Hippocampal formation (tissue), 2 donors: ENCODE measurements around the gene CCKAR.
"Not testable (repeated sequence)": the region's sequence is repeated elsewhere in the genome, so short reads cannot be mapped to it uniquely, and the experiment has no call there.

ENCODE experiments used
- DNase-seq, 2 donors: peaks; one replicate each; lab custom pipeline; 2025; lab: John Stamatoyannopoulos, UW

CCKAR gene, protein sequence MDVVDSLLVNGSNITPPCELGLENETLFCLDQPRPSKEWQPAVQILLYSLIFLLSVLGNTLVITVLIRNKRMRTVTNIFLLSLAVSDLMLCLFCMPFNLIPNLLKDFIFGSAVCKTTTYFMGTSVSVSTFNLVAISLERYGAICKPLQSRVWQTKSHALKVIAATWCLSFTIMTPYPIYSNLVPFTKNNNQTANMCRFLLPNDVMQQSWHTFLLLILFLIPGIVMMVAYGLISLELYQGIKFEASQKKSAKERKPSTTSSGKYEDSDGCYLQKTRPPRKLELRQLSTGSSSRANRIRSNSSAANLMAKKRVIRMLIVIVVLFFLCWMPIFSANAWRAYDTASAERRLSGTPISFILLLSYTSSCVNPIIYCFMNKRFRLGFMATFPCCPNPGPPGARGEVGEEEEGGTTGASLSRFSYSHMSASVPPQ

GRCh38 chr4:26490111-26490959 is at the start of gene CCKAR:
Gene CCKAR, minus strand, starts transcription at chr4:26490484. Its CDS starts 217 bp downstream, at chr4:26490267.
- no peak for DNase-seq

DNA sequence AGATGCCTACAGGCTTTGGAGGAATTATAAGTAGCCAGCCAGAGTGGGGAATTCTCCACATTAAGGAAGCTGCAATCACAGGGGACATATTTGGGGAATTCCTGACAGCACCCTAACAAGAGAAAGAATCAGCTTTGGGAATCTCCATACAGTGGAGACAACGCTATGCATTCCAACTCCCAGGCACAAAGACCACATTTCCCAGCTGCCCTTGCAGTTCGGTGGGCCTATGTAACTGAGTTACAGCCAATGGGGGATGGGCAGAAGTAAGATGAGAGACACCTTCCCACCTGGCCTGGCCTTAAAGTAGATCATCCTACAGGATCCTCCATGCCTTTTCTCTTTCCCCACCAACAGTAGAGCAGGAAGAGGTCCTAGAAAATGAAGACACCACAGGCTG is 43.4 kb upstream of the CCKAR start:
- no peak for DNase-seq

- no peak for DNase-seq
These were observed 41.3 kb upstream of the CCKAR start for GRCh38 chr4:26531491-26532116.

- no peak for DNase-seq
These were observed 39.8 kb upstream of the CCKAR start for GRCh38 chr4:26530099-26530498.

DNA sequence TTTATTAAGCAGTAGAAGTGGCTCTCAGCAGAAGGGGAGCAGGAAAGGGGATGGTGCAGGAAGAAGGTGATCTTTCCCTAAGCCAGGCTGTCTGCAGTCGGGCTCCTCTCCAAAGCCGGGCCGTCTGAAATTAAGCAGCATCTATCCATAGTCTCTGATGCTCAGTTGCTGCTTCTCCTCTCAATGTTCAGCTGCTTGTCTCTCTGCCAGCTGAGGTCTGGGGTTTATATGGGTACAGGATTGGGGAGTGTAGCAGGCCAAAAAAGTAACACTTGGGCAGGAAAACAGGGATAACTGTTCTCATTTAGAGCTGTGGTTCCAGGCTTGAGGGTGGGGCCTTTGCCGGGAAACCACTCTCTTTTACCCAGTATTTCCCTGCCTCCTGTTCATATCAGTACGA is 39.2 kb upstream of the CCKAR start:
- DNase-seq = peak in 1 of 2 donors; percentile 10

DNA sequence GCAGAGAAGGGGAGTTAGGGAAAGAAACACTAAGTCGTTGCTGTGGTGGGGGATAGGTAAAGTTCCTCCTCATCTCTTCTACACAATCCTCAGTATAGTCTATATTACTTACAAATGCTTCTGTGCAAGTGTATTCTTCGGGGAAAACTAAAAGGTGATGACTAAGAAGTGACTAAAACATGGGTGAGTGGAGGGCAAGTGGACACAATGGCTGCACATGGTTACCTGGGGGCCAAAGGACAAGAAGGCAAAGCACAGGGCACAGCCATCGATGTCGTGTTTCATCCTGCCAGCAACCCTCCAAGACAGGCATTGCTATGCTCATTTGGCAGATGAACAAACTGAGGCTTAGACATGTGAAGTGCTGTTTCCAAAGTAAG is 35.5 kb upstream of the CCKAR start:
- no peak for DNase-seq

- DNase-seq = no peak
These were observed 35.0 kb upstream of the CCKAR start for GRCh38 chr4:26525136-26525770.

GRCh38 chr4:26524011-26524410 is 33.7 kb upstream of the CCKAR start:
- no peak for DNase-seq

DNA sequence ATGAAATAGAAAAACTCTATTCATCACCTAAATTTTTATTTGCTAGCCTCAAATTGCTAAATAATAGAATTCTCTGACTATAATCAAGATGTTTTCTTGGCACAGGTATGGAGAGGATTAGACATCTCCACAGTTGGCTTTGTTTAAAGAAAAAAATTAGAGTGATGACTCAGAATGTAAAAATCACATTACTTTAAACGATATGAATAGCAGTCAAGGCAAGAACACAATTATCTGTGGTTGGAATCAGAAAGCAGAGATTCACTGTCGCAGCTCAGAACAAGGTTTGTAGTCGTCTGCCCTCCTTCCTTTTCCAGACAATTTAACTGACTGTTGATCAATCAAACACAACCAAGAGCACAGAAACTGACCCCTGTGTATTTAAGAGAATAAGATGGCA is 32.2 kb upstream of the CCKAR start:
- no peak for DNase-seq

- no peak for DNase-seq
These were observed 30.6 kb upstream of the CCKAR start for GRCh38 chr4:26520728-26521450.

GRCh38 chr4:26515936-26516335 is 25.7 kb upstream of the CCKAR start:
- DNase-seq = no peak

DNA sequence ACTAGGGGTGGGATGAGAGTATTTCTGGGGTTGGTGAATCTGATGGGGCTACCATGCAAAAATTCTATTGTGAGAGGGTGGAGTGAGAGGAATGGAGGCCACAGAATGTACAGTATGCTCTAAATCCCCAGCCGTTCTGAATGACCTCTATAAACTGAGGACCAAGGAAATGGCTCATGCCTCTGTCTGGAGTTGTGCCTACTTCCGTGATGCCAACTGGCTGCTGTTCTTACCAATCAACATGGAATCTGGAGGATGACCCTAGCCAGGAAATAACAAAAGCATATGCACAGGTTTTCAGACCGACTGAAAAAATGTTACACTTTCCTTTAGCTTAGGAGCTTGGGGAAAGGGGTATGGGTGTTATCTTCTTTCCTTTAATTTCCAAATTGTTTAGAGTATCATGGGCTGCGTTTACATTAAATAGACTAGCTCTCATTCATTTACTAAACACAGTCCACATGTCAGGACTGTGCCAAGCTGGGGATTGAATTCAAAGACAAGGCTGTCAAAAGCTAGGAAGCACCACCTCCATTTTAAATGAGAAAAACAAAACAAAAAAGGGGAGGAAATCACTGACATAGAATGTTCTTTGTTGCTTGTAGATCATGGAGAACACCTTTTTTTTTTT is 20.2 kb upstream of the CCKAR start:
- DNase-seq = no peak

- DNase-seq = no peak
These were observed 19.5 kb upstream of the CCKAR start for GRCh38 chr4:26509681-26510333.

DNA sequence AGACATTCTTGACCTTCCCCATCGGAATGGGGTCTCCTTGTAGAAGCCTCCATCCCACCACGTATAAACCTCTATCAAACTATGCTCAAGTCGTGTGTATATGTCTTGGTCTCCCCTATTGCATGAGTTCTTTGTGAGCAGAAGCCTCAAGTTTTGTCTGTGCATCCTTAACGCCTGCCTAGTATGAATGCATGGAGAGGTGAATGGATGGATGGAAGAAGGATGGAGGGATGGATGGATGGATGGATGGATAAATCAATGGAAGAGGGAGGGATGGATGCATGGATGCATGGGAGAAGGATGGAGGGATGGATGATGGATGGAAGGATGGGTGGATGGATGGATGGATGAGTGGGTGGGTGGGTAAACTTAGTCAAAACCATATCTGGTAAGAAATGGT is 17.0 kb upstream of the CCKAR start:
- DNase-seq = no peak

DNA sequence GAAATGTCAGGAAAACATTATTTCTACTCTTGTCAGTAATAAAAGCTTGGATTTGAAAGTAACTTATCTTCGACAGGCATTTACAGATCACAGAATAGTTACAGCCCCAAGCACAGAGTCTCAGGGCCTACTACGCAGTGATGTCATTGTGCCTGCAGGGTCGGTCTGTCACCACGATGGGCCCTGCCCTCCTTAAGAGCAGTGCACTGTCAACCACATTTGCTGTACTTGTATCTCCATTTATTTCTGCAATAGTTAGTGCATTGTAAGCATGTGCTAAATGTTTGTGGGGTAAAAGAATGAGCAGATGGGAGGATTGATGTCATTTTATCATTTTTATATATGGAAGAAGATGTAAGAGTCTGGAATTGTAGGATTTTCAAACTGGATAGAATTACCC is 13.6 kb upstream of the CCKAR start:
- no peak for DNase-seq

GRCh38 chr4:26503427-26503826 is 13.1 kb upstream of the CCKAR start:
- DNase-seq = no peak

DNA sequence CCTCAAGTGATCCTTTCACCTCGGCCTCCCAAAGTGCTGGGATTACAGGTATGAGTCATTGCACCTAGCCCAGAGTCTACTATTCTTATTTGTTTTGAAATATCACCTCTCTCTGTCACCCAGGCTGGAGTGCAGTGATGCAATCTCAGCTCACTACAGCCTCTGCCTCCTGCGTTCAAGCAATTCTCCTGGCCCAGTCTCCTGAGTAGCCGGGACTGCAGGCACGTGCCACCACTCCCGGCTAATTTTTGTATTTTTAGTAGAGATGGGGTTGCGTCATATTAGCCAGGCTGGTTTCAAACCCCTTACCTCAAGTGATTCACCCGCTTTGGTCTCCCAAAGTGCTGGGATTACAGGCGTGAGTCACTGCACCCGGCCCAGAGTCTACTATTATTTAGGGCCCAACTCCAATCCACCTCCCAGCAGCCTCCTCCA is 10.3 kb upstream of the CCKAR start:
- not testable (repeated sequence) for DNase-seq

DNA sequence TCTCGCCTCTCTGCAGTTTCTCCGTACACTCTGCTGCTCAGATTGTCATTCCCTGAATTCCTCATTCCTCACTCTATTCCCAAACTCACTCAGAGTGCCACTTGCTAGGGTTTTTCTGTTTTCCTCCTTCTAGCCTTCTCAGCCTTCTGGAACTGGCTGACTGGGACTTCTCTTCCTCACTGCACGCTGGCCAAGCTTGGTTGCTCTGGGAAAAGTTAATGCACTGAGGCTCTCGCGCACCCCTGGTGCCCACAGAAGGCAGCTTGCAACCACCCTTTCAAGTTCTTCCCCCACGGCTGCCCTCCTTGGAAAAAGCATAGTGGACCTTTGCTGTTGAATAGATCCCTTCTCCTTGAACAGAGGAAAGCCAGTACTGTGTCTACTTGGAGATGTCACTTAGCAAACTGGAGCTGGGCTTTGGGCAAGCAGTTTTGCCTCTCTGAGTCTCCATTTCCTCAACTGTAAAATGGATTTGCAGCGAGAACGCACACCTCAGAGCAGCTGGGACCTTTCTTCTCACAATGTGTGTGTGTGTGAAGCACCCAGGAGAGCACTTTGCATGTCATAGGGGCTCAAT is 6.0 kb upstream of the CCKAR start:
- no peak for DNase-seq

- DNase-seq = no peak
These were observed 3.2 kb upstream of the CCKAR start for GRCh38 chr4:26493461-26493860.
